NCI-H524 (cell line): ENCODE results near the gene GBGT1.
A peak's percentile ranks its signal among the peaks of the same experiment; 100 is the strongest.

Source experiments
- DNase-seq, 2 experiments: peaks; one replicate each; lab custom pipeline; 2025; lab: John Stamatoyannopoulos, UW

Gene GBGT1

GRCh38 chr9:133143639-133144141, 20.0 kb downstream of the GBGT1 start:
- DNase-seq: no peak

- no peak for DNase-seq
These were observed 20.8 kb downstream of the GBGT1 start for GRCh38 chr9:133142684-133143622.

GRCh38 chr9:133141833-133142595, 21.7 kb downstream of the GBGT1 start:
- DNase-seq: no peak

GRCh38 chr9:133140606-133141005, 23.1 kb downstream of the GBGT1 start:
- DNase-seq: no peak

GRCh38 chr9:133140174-133140505, 23.6 kb downstream of the GBGT1 start:
- DNase-seq: no peak

- no peak for DNase-seq
These were observed 24.2 kb downstream of the GBGT1 start for GRCh38 chr9:133139246-133140173.

GRCh38 chr9:133137451-133138231, 26.1 kb downstream of the GBGT1 start:
- no peak for DNase-seq

GRCh38 chr9:133135146-133135745, 28.5 kb downstream of the GBGT1 start:
- DNase-seq: no peak

- no peak for DNase-seq
These were observed 29.1 kb downstream of the GBGT1 start for GRCh38 chr9:133134388-133135145.

- DNase-seq: no peak
These were observed 29.9 kb downstream of the GBGT1 start for GRCh38 chr9:133133681-133134387.

GRCh38 chr9:133132174-133132573, 31.5 kb downstream of the GBGT1 start:
- no peak for DNase-seq

- no peak for DNase-seq
These were observed 32.2 kb downstream of the GBGT1 start for GRCh38 chr9:133131506-133131905.

GRCh38 chr9:133130685-133131244, 32.9 kb downstream of the GBGT1 start:
- no peak for DNase-seq

GRCh38 chr9:133129001-133129795, 34.5 kb downstream of the GBGT1 start:
- DNase-seq: no peak

GRCh38 chr9:133128152-133128551, 35.6 kb downstream of the GBGT1 start:
- DNase-seq: no peak

GRCh38 chr9:133127340-133127981, 36.3 kb downstream of the GBGT1 start:
- DNase-seq: no peak

- peak in 1 of 2 experiments; percentile 40 for DNase-seq
These were observed 36.9 kb downstream of the GBGT1 start for GRCh38 chr9:133126697-133127339.
